Activated T-cell treated with anti-CD3 and anti-CD28 coated beads for 4 hours (primary cell): ENCODE data around the gene YY1AP1.
"Not testable (repeated sequence)": the region's sequence is repeated elsewhere in the genome, so short reads cannot be mapped to it uniquely, and the experiment has no call there.

Source experiments
- DNase-seq: peaks from one replicate; pipeline ENCODE4 v3.0.0-alpha.2; 2020

The YY1AP1 gene

DNA sequence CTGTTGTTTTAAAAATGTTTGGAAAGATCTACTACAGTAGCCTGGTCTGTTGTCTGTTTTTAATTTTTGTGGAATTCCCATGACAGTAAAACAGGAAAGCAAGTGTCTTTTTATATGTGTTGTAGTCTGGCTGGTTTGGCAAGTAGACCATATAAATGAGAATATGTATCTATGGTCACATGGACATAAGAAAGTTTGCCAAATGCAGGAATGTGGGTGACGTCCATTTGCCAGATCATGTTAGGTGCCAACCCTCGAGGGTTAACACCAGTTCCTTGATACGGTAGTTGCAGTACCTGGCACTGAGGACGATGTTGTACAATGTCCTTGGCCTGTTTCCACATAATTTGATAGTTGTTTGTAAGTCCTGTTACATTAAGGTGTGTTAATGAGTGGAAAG lies 6.5 kb upstream of the YY1AP1 start:
- no peak for DNase-seq

DNA sequence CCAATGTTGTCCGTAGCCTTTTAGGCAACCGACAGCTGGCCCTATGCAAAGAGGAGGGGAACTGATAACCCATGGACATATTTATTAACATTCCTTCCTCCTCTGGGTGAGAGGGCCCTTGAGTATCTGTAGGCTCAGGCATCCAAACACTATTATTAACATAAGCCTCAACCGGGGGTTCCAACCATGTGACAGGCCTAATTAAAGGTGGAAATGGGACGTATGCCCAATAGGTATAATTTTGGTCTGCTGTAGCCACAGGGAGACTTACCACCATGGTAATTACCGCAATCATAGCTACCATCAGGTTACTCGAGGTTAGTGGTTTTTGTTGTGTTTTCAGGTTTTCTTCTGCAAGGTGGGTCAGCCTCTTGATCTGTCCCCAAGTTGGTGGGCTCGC lies 5.6 kb upstream of the YY1AP1 start:
- DNase-seq: no peak

DNA sequence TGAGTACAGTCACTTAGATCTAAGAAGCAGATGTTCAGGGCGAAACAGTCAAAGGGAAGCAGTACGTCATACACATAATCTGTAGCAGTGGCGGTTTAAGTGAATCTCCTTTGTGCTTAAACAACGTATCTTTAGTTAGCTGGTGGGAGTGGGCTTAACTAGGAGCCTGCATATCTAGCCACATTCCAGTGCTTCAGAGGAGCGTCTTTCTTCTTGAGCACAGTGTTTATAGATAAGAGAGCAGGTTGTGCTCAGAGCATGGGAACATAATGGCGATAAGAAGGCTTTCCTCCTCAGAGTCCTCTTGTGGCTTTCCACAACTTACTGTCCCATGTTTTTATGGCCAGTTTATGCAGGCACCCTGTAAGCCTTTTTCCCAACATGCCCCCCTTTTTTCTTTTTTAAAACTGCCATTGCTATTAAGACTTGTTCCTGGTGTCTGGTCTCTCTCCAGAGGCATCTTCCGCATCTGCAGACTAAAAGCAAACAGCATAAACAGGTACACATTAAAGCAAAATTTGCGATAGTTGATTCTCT lies 3.5 kb upstream of the YY1AP1 start:
- no peak for DNase-seq

DNA sequence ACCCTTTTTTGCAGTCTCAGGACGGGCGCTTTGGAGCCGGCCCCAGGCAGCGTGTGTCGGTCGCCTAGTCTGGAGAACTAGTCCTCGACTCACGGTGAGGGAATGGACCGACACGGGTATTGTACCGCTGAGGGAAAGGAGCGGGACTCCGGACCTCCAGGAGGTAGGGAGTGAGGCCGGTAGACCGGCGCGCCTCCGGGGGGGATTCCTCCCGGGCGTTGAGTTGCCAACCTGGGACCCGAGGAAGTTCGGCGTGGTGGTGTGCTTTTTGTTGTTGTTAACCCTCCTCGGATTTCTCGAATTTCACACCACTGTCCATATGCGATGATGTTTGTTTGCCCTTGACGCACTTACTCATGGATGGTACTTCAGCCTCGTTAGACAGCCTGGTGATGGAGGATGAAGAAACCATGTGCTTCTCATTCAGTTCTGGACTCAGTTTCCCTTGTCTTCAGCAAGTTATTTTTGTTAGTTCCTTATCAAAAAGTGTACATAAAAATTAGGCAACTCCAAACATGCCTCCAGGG lies 570 bp upstream of the YY1AP1 start, which contains the start of gene DAP3:
DAP3 (plus strand) TSS at position 11 of the 527 bp plus-strand sequence. CDS start 20,689 bp downstream, outside the sequence.
- DNase-seq: not testable (repeated sequence)

DNA sequence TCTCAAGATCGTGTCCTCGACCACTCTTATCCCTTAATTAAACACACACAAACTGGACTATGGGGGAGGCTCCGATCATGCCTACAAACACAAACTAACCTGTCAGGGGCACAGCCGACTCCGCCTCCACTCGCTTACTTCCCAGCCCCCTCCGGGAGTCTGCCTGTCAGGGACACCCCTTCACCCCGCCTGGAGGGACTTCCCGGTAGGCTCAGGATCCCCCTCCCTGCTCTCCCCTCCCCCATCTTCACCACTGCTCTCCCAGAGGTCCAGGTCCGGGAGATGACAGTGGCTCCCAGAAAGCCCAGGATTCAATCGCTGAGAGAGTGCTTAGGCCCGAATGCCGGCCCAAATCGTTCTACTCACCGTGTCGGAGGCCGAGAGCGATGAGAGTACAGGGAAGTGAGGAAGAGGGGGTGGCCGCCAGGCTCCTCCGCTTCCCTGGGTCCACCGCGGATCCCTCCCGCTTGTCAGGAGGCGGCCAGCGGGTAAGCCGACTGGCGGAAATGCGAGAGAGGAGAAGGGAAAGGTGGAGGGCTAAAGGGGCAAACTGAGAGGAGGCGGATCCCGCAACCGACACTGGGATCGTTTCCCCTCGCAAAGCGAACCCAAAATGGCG lies 760 bp downstream of the YY1AP1 start:
- not testable (repeated sequence) for DNase-seq

DNA sequence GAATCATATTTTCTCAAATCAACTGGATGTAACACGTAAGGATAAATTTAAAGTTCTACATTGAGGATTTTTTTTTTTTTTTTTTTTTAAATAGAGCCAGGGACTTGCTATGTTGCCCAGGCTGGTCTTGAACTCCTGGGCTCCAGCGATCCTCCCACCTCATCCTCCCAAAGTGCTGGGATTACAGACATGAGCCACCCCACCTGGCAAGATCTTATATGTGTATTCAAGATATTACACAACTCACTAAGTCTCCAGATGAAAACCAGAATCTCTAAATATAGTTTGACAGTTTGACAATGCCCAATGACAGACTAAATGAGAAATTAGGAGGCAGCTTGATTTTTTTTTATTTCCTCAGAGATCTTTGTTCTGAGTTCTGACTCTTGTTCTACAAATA lies 6.8 kb downstream of the YY1AP1 start:
- no peak for DNase-seq

DNA sequence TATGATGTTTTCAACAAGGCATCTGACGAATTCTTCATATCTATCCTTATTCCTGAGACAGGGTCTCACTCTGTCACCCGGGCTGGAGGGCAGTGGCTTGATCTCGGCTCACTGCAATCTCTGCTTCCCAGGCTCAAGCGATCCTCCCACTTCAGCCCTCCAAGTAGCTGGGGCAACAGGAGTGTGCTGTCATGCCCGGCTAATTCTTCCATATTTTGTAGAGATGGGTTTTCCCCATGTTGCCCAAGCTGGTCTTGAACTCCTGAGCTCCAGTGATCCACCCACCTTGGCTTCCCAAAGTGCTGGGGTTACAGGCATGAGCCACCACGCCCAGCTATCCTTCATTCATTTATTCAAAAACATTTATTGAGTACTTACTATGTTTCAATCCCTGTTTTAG lies 8.0 kb downstream of the YY1AP1 start:
- no peak for DNase-seq

DNA sequence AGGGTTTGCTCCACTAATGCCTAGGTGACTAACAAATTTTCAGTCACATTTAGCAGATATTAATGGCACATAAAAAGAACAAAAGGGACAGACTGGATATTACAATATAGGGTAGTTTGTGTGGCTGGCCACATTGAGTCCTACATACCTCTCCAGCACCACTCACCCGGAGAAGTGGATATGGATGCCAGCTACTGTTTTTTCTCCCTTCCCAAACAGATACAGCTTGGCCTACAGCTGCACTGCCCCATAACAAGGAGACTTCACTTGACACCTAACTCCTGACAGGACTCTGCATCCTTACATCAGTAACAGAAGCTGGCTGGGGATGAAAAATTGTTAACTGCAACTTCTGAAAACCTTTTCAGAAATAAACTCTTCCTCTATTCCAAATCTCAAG lies 9.6 kb downstream of the YY1AP1 start:
- DNase-seq: not testable (repeated sequence)

DNA sequence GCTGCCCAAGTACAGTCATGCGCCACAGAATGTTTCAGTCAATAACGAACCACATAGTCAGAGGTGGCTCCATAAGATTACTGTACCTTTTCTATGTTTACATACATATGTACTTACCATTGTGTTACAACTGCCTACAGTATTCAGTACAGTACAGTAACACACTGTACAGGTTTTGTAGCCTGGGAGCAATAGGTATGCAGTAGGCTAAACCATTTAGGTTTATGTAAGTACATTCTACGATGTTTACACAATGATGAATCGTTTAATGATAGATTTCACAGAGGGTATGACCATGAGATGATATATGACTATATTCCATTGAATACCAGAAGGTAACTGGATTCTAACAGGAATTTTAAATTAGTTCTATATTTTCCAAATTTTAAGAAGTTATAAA lies 10.5 kb downstream of the YY1AP1 start:
- no peak for DNase-seq

DNA sequence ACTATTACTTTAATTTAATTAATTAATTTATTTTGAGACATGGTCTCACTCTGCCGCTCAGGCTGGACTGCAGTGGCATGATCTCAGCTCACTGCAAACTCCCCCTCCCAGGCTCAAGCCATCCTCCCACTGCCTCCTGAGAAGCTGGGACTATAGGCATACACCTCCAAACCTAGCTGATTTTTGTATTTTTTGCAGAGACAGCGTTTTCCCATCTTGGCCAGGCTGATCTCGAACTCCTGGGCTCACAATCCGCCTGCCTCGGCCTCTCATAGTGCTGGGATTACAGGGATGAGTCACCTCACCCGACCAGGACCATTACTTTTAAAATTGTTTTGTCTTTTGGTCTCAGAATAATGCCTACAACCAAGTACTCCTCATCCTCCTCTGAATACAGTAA lies 15.6 kb downstream of the YY1AP1 start:
- DNase-seq: no peak

DNA sequence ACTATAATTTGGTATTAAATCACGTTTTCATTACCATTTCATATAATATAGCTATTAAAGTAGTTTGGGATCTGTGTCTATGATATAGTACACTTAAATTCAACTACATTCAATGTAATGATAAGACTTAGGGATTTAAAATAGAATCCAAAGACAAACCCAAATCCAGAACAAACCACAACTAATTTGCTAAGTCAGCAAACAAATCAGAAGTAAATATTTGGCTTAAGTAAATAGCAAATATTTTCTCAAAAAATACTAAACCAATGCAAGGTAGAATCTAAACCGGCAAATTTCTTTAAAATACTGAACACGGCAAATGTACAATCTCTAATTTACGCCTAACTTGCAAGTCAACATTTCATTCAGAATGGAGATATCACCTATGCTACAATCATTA lies 16.8 kb downstream of the YY1AP1 start:
- no peak for DNase-seq

DNA sequence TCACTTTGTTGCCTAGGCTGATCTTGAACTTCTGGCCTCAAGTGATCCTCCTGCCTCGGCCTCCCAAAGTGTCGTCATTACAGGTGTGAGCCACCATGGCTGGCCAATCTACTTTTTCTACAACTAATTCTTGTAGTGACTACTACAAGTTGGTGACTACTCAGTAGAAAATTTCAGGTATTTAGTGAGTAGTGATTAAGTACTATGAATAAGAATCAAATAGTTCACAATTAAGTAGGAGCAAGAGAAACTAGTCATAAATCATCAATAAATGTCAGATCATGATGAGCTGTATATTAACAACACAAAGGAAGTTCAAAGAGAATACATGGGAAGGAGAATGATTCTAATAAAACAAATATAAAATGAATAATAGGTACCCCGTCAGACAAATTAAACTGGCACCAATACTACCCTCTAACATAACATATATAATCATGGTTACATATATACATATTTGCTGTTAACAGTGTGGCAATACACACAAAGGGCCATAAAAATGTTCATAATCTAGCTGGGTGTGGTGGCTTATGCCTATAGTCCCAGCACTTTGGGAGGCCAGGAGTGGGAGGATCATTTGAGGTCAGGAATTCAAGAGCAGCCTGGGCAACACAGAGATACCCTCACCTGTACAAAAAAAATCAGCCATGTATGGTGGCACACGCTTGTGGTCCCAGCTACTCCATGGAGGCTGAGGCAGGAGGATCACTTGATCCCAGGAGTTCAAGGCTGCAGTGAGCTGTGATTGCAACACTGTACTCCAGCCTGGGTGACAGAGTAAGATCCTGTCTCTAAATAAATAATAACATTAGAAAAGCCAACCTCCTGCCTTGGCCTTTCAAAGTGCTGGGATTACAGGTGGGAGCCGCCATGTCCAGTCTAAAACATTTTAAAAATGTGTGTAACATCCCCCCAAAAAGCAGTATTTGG lies 19.1 kb downstream of the YY1AP1 start:
- DNase-seq: no peak

DNA sequence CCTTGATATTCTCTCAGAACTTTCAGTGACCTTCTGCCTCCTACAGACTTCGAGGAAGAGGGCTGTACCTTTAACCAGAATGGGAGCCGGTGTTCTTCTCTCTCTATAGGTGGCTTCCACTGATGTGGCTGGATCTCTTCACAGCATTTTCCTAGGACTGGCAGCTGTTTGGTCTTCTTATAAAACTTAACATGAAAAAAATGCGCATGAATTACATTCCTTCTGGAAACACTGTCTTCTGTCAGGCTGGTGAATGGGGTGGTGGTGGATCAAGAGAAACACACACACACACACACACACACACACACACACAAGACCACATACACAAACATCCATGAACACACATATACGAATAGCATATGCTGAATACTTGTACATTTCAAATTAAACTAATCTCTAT lies 27.3 kb downstream of the YY1AP1 start:
- not testable (repeated sequence) for DNase-seq

DNA sequence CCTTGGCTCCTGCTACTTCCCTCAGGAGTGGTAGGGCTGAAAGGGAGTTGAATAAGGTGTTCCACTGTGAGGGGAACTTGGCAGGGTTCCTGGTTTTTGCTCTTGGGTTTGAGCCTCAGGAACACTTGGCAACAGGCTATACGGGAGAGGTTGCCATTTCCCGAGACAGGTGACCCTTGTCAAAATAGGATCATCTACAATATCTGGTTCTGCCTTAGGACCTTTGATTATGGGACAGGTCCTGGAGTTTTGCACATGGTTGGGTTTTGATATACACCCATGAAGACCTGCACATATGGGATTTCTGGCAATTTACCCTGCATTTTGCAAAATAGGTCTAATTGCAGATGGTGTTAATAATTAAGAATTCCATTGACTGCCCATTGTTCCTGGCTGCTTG lies 31.1 kb downstream of the YY1AP1 start:
- DNase-seq: no peak

DNA sequence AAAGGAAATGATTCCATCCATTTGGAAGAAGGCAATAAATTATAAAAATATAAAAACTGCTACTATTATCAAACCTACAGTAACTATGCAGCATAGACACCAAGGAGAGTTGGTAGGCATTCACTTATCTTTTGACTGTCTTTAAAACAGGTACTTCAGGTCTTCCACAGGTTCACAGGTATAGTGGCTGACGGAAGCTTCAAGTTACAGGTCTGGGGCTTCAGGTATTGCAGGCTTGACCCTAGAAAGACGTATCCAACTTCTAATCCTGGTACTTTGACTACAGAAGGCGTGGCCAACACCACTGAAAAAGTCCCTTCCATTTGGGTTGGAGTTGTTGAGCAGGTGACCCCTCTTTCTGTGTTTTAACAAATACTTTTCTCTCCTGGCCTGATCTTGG lies 35.6 kb downstream of the YY1AP1 start:
- no peak for DNase-seq

DNA sequence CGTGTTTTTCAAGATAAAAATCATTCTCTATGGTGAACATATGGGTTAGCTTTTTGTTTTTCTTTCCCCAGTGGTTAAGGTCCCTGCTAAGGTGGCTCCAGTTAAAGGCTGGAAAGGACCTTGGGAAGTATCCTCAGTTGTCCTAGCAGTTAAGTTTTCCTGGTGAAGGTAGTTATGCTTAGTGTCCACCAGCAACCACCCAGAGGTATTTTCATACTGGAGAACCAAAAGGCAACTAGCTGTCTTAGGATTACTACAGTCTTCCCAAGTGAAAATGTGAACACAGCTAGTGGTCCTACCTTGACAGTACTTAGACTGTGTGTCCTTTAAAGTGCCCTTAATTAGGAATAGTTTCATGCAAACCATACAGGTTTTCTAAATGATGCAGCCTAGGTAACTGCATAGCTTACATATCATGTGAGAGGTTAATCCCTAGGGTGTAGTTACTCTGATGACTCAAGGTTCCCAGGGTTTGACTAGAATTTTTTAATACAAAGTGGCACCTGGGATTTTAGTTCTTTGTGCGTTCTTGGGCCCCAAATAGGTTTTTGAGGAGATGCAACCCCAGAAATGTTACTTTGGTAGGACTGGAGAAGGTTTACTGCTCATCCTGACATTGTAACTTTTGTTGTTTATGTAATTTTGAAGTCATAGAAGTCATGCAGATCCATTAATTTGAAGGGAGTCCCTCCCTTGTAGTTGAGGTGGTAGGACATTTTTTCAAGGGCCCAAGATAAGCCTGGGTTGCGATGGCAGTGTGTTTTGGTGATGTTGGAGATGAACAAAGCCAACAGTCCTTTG lies 36.5 kb downstream of the YY1AP1 start:
- no peak for DNase-seq

DNA sequence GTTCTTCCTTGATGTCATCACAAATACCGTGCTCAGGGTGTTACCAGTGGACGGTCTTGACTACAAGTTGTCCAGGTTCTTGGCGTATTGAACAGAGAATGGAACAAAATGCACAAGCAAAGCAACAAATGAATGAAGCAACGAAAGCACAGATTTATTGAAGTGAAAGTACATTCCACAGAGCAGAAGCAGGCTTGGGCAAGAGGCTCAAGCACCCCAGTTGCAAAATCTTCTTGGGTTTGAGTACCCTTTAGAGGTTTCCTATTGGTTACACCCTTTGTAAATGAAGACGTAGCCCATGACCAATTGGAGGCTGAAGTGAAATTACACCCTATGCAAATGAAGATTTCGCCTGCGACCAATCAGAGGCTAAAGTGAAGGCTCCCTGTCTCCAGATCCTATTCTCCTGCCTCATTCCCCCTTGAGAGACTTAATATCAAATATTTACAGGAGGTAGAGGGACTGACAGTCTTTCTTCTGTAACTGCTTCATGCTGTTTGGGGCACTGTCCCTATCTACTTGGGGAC lies 38.3 kb downstream of the YY1AP1 start:
- DNase-seq: no peak

DNA sequence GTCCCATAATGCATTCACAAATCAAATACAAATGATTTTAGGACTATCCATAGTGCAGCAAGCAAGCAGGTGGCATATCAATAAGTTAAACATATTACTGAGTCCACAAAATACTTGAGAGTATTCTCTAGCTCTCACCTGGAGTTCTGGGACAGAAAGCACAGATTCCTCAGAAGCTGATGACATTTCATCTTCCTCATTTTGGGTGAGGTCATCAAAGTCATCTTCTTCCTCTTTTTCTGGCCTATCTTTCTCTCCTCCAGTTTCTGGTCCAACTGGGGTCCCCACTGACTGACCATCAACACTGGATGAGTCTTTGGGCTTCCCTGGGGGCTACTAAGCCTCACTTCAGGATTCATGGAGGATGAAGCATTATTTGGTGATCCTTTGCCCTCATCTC lies 38.9 kb downstream of the YY1AP1 start:
- no peak for DNase-seq

DNA sequence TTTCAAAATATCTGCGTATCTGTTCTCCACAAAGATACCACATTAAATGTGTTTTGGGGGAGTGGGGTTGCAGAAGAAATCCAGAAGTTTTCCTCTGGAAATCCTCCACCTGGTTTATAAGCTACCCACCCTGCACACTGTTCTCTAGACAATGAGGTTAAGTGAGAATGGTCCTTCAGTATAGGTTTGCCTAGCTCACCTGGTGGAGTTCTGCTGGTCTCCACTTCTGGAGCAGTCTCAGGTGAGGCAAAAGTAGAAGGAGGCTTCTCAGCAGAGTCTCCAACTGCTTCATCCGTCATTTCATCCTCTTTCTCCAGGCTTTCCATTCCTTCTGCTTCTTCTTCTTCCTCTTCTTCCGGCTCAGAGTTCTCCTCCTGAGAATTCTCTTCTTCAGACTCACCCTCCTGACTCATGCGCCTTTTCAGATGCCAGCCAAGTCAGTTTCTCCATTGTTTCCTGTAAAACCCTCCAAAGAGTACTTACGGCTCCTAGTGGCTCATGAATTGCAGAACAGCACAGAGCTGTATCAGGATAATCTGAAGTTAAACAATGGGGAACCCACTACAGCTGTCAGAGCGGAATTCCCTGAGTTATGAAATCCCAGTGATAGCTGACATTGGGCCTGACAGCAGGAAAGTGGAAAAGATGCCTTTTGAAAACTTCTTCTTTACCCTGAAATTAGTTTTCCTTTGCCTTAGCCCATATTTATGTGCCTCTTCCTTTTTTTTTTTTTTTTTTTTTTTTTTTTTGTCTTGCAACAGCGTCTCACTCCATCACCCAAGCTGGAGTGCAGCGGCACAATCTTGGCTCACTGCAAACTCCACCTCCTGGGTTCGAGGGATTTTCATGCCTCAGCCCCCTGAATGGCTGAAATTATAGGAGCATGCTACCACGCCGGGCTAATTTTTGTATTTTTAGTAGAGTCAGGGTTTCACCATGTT lies 40.1 kb downstream of the YY1AP1 start:
- no peak for DNase-seq

DNA sequence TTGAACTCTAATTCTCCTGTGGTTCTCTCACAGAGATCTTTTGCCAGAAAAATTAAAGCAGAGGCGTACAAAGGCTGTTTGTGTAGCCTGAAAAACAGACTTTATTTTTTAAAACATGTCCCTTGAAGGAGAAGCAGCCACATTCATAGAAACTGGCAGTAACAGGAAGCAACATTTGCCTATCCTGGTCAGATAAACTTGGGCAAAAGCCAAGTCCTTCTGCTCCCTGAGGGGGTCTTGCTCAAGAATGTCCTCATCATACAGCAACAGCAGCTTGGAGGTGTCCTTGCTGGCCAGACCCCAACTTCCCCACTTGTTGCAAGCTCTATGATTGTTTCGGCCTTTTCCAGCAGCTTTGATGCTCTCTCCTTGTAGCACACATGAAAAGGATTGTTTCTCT lies 42.3 kb downstream of the YY1AP1 start:
- no peak for DNase-seq

DNA sequence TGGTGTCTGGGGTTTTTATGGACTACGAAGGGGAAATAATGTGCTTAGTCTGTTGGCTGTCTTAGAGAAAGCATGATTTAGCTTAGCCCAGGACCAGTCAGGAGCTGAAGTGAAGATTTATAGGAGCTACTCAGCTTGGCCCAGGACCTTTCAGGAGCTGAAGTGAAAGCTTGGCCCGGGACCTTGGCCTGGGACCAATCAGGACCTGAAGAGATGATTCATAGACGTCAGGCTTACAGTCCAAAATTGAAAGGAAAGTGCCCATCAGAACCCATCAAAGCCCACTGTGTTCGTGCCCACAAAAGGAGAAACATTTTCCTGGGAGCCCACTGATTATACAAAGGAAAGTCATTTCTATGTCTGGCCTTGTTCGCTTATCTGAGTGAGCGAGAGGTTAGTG lies 42.9 kb downstream of the YY1AP1 start:
- DNase-seq: no peak
